22Rv1 (cell line): ENCODE measurements around the gene PKNOX2.

ENCODE experiments used
- H3K27ac ChIP-seq: fragments of 450-650 bp; 2 replicates; pipeline ENCODE4 v1.5.1; 2017
- CTCF ChIP-seq: fragments of 450-650 bp; IDR thresholded peaks from 2 replicates; pipeline ENCODE4 v1.5.1; 2017; ENCODE audit warnings: mild to moderate bottlenecking
- ZFX ChIP-seq: fragments of 450-650 bp; IDR thresholded peaks from 2 replicates; pipeline ENCODE4 v1.6.1; 2017; ENCODE audit warnings: antibody characterized with exemption, borderline replicate concordance

Gene PKNOX2

GRCh38 chr11:125320347-125321076 is 156.0 kb downstream of the PKNOX2 start:
- H3K27ac ChIP-seq, result no peak overlapping the region
- TF ChIP-seq ZFX, result no peak
- TF ChIP-seq CTCF, result no peak

- no peak overlapping the region for H3K27ac ChIP-seq
- TF ChIP-seq ZFX (no peak), CTCF (no peak)
These were observed 157.7 kb downstream of the PKNOX2 start for GRCh38 chr11:125322289-125322688.

GRCh38 chr11:125325196-125325595 is 160.6 kb downstream of the PKNOX2 start:
- TF ChIP-seq ZFX (no peak), CTCF (no peak)
- H3K27ac ChIP-seq, result no peak overlapping the region

GRCh38 chr11:125326126-125326525 is 161.6 kb downstream of the PKNOX2 start:
- no peak for TF ChIP-seq ZFX
- H3K27ac ChIP-seq, result no peak overlapping the region

- TF ChIP-seq ZFX (no peak), CTCF (no peak)
- H3K27ac ChIP-seq, result no peak overlapping the region
These were observed 163.1 kb downstream of the PKNOX2 start for GRCh38 chr11:125327518-125328224.

- TF ChIP-seq CTCF (no peak), ZFX (no peak)
- H3K27ac ChIP-seq, result no peak overlapping the region
These were observed 163.7 kb downstream of the PKNOX2 start for GRCh38 chr11:125328225-125328580.

GRCh38 chr11:125329786-125330185 is 165.2 kb downstream of the PKNOX2 start:
- H3K27ac ChIP-seq, result no peak overlapping the region
- TF ChIP-seq CTCF, result no peak
- TF ChIP-seq ZFX, result no peak
